Progenitor cell of endocrine pancreas (in vitro differentiated cells): ENCODE measurements around the gene ZDHHC3. TPM values are rescaled to one million over a fixed set of nuclear protein-coding genes. Genes with fewer than 3 reads are reported as not detected.

Experiments
- DNase-seq: peaks from one replicate; pipeline ENCODE4 v3.0.0; 2021; ENCODE audit warnings: low spot score; ENCODE audit not compliant: unreplicated experiment
- H3K27ac Mint-ChIP-seq: 2 replicates; pipeline ENCODE4 v1.8.0; 2021; ENCODE audit warnings: mild to moderate bottlenecking, moderate library complexity, mixed read lengths
- H3K27me3 Mint-ChIP-seq: 2 replicates; pipeline ENCODE4 v1.8.0; 2021; ENCODE audit warnings: mixed read lengths
- H3K36me3 Mint-ChIP-seq: 2 replicates; pipeline ENCODE4 v1.8.0; 2022; ENCODE audit warnings: mixed read lengths; ENCODE audit not compliant: insufficient read depth
- H3K4me1 Mint-ChIP-seq: 2 replicates; pipeline ENCODE4 v1.8.0; 2021; ENCODE audit warnings: low read depth, mixed read lengths
- H3K4me3 Mint-ChIP-seq: 2 replicates; pipeline ENCODE4 v1.8.0; 2021; ENCODE audit warnings: low read depth, mild to moderate bottlenecking, moderate library complexity, mixed read lengths
- H3K9me3 Mint-ChIP-seq: 2 replicates; pipeline ENCODE4 v1.8.0; 2021; ENCODE audit warnings: low read depth, mixed read lengths
- total RNA-seq: library from RNA; stranded (reverse); gene quantifications from 2 replicates; pipeline ENCODE4 v1.2.1, GENCODE V29; 2021
- TF ChIP-seq, protein P1 (sequence below): fragments of 200-600 bp; sonication (generic); IDR thresholded peaks from one replicate; pipeline ENCODE4 v1.5.0; 2021; ENCODE audit warnings: antibody characterized with exemption, mild to moderate bottlenecking; ENCODE audit not compliant: unreplicated experiment

The ZDHHC3 gene
- total RNA-seq, 1 donor from 2014 or later, result 64.9 TPM

DNA sequence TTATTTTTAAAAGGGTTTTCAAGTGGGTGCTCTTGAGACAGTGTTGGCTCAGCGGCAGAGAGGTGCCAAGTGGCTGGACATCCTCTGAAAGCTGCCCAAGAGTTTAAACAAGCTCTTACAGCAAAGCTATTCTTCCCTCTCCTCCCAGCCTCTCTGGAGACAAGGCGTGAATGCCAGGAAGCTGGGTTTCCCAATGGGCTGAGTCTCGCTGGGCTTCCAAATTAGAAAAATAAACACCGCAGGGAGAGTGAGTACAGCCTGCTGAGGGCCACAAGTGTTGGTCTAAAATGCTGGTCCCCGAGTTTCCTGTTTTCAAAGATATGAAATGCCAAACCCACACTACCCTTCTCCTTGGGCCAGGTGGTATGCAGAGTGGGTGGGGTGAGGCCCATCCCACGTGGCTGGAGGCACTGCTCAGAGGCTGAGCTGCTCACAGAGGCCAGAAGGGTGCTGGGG is 36.4 kb downstream of the ZDHHC3 start:
- DNase-seq, result no peak
- Mint-ChIP-seq H3K4me3 (no peak overlapping the region), H3K27ac (no peak overlapping the region), H3K9me3 (no peaks in the 10 kb centered on the region), H3K4me1 (no peaks in the 10 kb centered on the region), H3K27me3 (no peaks in the 10 kb centered on the region), H3K36me3 (peaks cover 24% of the 10 kb centered on the region)
- TF ChIP-seq, protein P1, sequence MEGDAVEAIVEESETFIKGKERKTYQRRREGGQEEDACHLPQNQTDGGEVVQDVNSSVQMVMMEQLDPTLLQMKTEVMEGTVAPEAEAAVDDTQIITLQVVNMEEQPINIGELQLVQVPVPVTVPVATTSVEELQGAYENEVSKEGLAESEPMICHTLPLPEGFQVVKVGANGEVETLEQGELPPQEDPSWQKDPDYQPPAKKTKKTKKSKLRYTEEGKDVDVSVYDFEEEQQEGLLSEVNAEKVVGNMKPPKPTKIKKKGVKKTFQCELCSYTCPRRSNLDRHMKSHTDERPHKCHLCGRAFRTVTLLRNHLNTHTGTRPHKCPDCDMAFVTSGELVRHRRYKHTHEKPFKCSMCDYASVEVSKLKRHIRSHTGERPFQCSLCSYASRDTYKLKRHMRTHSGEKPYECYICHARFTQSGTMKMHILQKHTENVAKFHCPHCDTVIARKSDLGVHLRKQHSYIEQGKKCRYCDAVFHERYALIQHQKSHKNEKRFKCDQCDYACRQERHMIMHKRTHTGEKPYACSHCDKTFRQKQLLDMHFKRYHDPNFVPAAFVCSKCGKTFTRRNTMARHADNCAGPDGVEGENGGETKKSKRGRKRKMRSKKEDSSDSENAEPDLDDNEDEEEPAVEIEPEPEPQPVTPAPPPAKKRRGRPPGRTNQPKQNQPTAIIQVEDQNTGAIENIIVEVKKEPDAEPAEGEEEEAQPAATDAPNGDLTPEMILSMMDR, result no peak

DNA sequence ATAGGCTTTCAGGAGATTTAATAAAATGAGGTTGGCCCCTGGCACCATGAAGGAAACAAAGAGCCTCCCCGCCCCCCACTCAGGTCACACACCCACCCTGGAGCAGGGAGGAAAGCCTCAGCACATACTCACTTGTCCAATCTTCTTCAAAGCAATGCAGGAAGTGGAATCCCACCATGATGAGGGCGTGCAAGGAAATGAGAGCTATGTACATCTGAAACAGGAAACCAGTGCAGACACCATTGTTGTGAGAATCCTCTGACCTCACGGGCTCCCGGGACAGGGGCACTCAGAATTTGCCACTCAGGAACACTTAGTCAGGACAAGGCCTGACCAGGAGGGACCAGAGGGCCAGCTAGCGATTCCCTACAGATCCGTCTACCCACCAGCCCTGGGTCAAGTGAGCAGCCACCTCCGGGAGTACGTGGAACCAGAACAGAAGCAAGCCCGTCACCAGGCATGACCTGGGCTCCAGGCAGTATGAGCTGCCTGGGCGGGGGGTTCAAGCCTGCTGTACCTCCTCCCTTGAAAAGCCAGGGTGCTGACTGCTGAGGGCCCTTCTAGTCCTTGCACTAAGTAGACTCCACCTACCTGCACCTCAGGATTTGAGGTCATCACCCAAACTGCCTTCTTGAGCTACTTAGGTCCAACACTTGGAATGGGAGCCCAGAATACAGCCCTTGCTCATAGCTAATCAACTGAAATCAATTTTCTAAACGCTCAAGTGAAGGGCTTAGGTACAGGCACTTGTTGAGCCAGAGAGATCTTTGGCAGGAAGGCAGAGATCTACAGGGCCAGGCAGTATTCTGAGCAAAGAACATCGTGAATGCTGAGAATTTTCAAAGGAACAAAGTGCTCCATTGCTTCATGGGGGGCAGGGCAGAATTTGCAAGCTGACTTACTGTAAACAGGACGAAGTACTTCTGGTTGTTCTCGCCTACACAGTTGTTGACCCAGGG is 42.7 kb downstream of the ZDHHC3 start:
- no peaks in the 10 kb centered on the region for H3K27me3 Mint-ChIP-seq
- no peak for DNase-seq
- H3K36me3 Mint-ChIP-seq, result peaks cover 19% of the 10 kb centered on the region
- TF ChIP-seq, protein P1, result no peak
- no peaks in the 10 kb centered on the region for H3K4me1 Mint-ChIP-seq
- H3K4me3 Mint-ChIP-seq, result no peak overlapping the region
- no peaks in the 10 kb centered on the region for H3K9me3 Mint-ChIP-seq
- H3K27ac Mint-ChIP-seq, result no peak overlapping the region

DNA sequence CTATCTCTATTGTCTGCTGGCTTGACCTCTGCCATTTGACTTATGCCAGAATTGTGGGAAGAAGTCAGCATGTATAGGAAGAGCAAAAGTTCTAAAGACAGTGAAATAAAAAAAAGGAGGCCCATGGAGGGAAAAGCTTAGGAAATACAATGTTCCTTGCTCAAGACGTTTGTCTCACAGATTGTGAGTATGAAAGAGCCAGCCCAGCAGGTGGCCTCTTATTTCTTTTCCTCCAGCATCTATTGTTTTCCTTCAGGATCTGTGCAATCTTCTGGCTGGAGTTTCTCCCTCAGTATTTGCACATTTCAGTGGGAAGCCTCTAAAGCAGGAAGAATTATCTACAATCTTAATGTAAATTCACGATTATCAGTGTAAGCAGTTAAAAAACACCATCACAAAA is 43.7 kb downstream of the ZDHHC3 start:
- DNase-seq, result no peak
- TF ChIP-seq, protein P1, result no peak
- H3K27ac Mint-ChIP-seq, result no peak overlapping the region
- H3K9me3 Mint-ChIP-seq, result no peaks in the 10 kb centered on the region
- H3K4me1 Mint-ChIP-seq, result no peaks in the 10 kb centered on the region
- no peak overlapping the region for H3K4me3 Mint-ChIP-seq
- peaks cover 16% of the 10 kb centered on the region for H3K36me3 Mint-ChIP-seq
- no peaks in the 10 kb centered on the region for H3K27me3 Mint-ChIP-seq

DNA sequence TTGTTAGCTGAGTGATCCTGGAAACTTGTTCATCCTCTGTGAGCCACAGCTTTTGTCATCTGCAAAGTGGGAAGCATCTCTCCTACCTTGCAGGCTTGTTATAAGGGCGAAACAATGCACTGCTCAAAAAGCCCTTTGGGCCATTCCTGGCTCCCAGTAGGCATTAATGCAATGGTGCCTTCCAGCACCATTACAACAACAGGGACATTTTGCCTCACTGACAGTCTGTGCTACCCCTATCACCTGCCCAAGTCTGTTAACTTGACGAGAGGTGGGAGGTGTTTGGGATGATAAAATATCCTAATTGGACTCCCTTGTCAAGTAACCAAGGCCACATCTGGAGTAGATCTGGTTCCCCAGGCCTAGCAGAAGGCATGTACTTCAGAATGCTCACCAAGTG is 44.2 kb downstream of the ZDHHC3 start:
- DNase-seq, result no peak
- H3K27ac Mint-ChIP-seq, result no peak overlapping the region
- H3K27me3 Mint-ChIP-seq, result no peaks in the 10 kb centered on the region
- peaks cover 18% of the 10 kb centered on the region for H3K36me3 Mint-ChIP-seq
- no peaks in the 10 kb centered on the region for H3K9me3 Mint-ChIP-seq
- no peaks in the 10 kb centered on the region for H3K4me1 Mint-ChIP-seq
- TF ChIP-seq, protein P1, result no peak
- H3K4me3 Mint-ChIP-seq, result no peak overlapping the region

DNA sequence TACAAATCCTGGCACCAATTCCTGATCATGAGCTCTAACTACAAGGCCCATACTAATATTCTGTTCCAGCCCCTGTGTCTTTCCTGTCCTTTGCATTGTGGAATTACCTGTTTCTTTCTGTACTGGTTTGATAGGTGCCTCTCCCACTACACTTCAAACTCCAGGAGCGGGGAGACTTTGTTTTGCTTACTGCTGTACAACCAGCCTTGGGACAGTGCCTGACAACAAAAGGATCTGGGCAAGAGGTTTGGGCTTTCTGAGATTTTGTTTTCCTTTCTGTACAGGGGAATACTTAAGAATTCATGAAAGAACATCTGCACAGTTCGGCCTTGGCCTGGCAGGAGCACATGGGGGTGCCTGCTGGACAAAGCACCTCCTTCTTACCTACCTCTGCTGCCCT is 45.1 kb downstream of the ZDHHC3 start:
- H3K4me1 Mint-ChIP-seq, result no peaks in the 10 kb centered on the region
- peaks cover 14% of the 10 kb centered on the region for H3K36me3 Mint-ChIP-seq
- no peak overlapping the region for H3K27ac Mint-ChIP-seq
- TF ChIP-seq, protein P1, result no peak
- H3K27me3 Mint-ChIP-seq, result no peaks in the 10 kb centered on the region
- no peaks in the 10 kb centered on the region for H3K9me3 Mint-ChIP-seq
- DNase-seq, result no peak
- no peak overlapping the region for H3K4me3 Mint-ChIP-seq
